Caco-2 (cell line): Measurements from ENCODE around the gene EFL1. TPM values are rescaled to one million over a fixed set of nuclear protein-coding genes. Genes with fewer than 3 reads are reported as not detected.
"Not testable (repeated sequence)": the region's sequence is repeated elsewhere in the genome, so short reads cannot be mapped to it uniquely, and the experiment has no call there.

ENCODE experiments used
- BruUV-seq: library from RNA; stranded (reverse); fragments of 400-500 nt; replicated peaks from 2 replicates; lab custom pipeline; 2021; lab: Mats Ljungman, UMichigan
- CTCF ChIA-PET: fragments of 300-600 bp; sonication (Branson Sonifier 250); formaldehyde crosslinking; loops from one replicate; lab custom pipeline; 2022; ENCODE audit warnings: antibody characterized with exemption; lab: Charles Lee
- POLR2A ChIA-PET: fragments of 300-600 bp; sonication (Branson Sonifier 250); formaldehyde crosslinking; loops from one replicate; lab custom pipeline; 2022; ENCODE audit warnings: antibody characterized with exemption; lab: Charles Lee
- DNase-seq, 2 experiments: peaks; one replicate each; pipeline versions ENCODE4 v3.0.0 to v3.0.0-alpha.2; 2020 to 2022
- H3K27me3 ChIP-seq: replicated peaks from 2 replicates; pipeline ENCODE4 v1.6.0; 2011; ENCODE audit warnings: low read length; ENCODE audit not compliant: control insufficient read depth, insufficient read depth
- H3K36me3 ChIP-seq: 2 replicates; pipeline ENCODE4 v1.5.1; 2011; ENCODE audit warnings: low read length; ENCODE audit not compliant: control insufficient read depth, insufficient read depth
- H3K4me1 ChIP-seq: fragments of 250-450 bp; sonication (Bioruptor Pico); 2 replicates; pipeline ENCODE4 v1.5.1; 2020; ENCODE audit warnings: mild to moderate bottlenecking
- H3K4me3 ChIP-seq: 2 replicates; pipeline ENCODE4 v1.5.1; 2011; ENCODE audit warnings: low read depth, mild to moderate bottlenecking, control low read depth, low read length
- H3K9me3 ChIP-seq: fragments of 250-450 bp; sonication (Bioruptor Pico); 2 replicates; pipeline ENCODE4 v1.5.1; 2020; ENCODE audit warnings: mild to moderate bottlenecking, moderate library complexity
- H3K27ac Mint-ChIP-seq: one replicate; pipeline ENCODE4 v1.8.0; 2022; ENCODE audit warnings: mixed read lengths; ENCODE audit not compliant: unreplicated experiment
- H3K27me3 Mint-ChIP-seq: one replicate; pipeline ENCODE4 v1.8.0; 2022; ENCODE audit warnings: mixed read lengths; ENCODE audit not compliant: insufficient read depth, unreplicated experiment
- H3K36me3 Mint-ChIP-seq: one replicate; pipeline ENCODE4 v1.8.0; 2022; ENCODE audit warnings: mild to moderate bottlenecking, mixed read lengths; ENCODE audit not compliant: insufficient read depth, unreplicated experiment
- H3K4me1 Mint-ChIP-seq: one replicate; pipeline ENCODE4 v1.8.0; 2022; ENCODE audit warnings: low read depth, mixed read lengths; ENCODE audit not compliant: unreplicated experiment
- H3K4me3 Mint-ChIP-seq: one replicate; pipeline ENCODE4 v1.8.0; 2022; ENCODE audit warnings: mild to moderate bottlenecking, moderate library complexity, mixed read lengths; ENCODE audit not compliant: unreplicated experiment
- H3K9me3 Mint-ChIP-seq: one replicate; pipeline ENCODE4 v1.8.0; 2022; ENCODE audit warnings: mixed read lengths; ENCODE audit not compliant: unreplicated experiment
- intact Hi-C: fragments of 100-400 bp; cut with micrococcal nuclease; formaldehyde crosslinking; loops from one replicate; pipeline ENCODE4 v1.10.0; 2022; ENCODE audit not compliant: unreplicated experiment
- total RNA-seq: library from RNA; stranded (reverse); gene quantifications from 2 replicates; pipeline ENCODE4 v1.2.3, GENCODE V29; 2022
- TF ChIP-seq, protein P1 (sequence below), 2 experiments: fragments of 200-600 bp in 1 of 2; IDR thresholded peaks; 1 replicate in 1 of 2; 2 replicates in 1 of 2; pipeline versions ENCODE4 v1.5.1 to v1.8.0; 2011 to 2022; ENCODE audit warnings: antibody characterized with exemption in 1 of 2, control low read depth in 1 of 2, inconsistent platforms in 1 of 2, low read depth in 1 of 2, low read length in 1 of 2, mild to moderate bottlenecking in 1 of 2, moderate library complexity in 1 of 2; ENCODE audit not compliant: insufficient read depth in 1 of 2, severe bottlenecking in 1 of 2, unreplicated experiment in 1 of 2

The EFL1 gene
- total RNA-seq, 1 experiment from 2014 or later = 10.3 TPM

DNA sequence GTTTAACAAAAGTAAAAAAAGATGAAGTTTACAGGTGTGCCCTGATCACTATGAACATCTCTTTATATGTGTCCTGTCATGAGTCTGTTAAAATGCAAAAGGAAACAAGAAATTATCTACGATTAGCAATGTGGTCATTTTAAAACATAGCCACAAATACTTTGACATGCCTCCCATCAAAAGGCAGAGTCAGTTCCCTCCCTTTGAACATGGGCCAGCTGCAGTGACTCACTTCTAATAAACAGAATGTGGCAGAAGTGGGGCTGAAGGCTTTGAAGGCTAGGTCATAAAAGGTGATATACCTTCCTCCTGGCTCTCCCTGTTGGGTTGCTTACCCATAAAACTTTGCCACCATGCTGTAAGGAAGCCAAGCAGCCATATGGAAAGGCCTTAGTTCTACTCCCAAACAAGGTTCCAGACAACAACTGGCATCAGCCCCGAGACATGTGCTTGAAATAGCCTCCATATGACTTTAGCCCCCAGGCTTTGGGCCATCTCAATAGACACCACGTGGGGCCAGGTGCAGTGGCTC, 52.4 kb downstream of the EFL1 start:
- DNase-seq, H3K27me3 ChIP-seq, H3K27ac Mint-ChIP-seq, H3K9me3 Mint-ChIP-seq, H3K27me3 Mint-ChIP-seq, POLR2A ChIA-PET, H3K36me3 Mint-ChIP-seq, BruUV-seq, H3K36me3 ChIP-seq, H3K4me3 Mint-ChIP-seq, H3K4me1 Mint-ChIP-seq, H3K9me3 ChIP-seq, H3K4me1 ChIP-seq, intact Hi-C loops, H3K4me3 ChIP-seq: not testable (repeated sequence)
- CTCF ChIA-PET = interaction anchor here (1.3 kb wide), 1 partner anchor 12 kb away, joined by 3 read pairs; no protein-coding TSS in a partner anchor

DNA sequence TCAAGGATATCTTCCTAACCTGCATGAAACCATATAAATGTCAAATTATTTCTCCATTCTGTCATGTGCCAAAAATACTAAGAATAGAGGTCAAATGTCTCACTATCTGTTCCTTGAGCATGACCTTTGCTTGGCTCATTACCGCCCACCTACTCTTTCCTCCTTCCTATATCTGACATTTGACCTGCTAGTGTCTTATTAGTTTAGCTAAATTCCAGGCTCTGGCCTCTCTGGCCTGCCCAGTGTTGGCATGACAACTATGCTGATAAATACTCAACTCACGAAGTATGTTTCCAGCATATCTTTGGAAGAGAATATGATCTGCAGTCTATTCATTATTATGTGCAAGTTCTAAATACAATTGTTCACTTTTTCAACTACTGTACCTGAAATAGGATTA, 58.0 kb downstream of the EFL1 start:
- H3K36me3 Mint-ChIP-seq, H3K9me3 Mint-ChIP-seq, H3K4me1 ChIP-seq, H3K27me3 ChIP-seq, H3K27ac Mint-ChIP-seq, intact Hi-C loops, CTCF ChIA-PET, BruUV-seq, POLR2A ChIA-PET, H3K9me3 ChIP-seq, H3K36me3 ChIP-seq, H3K27me3 Mint-ChIP-seq, H3K4me3 ChIP-seq, H3K4me3 Mint-ChIP-seq: not testable (repeated sequence)
- DNase-seq = peak in 1 of 2 experiments; percentile 10
- H3K4me1 Mint-ChIP-seq = peaks cover 15% of the 10 kb centered on the region

DNA sequence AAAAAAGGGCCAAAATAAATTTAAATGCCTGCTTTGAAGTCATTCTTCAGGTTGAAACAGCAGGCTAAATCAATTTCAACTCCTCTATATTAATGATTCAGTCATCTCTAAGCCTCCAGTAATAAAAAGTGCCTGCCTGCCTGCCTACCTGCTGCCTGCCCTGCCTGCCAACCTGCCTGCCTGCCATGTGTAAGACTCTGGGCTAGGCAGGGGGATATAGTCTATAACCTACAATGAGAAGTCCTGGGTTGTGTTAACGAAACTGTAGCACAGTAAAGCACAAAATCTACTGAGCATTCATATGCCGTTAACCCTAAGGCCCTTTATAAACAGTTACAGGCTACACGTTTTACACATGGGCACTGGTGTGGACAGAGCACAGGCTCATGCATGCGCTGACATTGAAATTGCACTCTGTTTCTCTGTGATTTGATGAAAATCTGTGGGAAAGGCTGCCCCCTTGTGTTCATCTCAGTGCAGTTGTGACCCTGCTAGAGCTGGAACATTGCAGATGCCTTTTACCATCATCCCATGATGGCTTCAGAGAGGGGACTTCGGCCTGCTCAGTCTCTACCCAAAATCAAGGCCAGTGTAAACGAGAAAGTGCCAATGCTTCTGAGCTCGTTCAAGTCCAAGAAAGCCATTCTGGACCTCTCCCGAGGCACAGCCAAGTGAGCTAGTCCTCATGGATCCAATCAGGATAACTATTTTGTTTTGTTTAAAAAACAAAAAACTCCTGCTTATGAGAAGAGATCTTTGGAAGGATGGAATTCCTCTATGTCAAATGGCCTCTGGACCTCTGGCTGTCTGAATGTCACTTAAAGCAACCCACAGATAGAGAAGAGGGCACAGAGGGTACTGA, 64.6 kb downstream of the EFL1 start:
- H3K27me3 Mint-ChIP-seq = no peaks in the 10 kb centered on the region
- Histone ChIP-seq H3K9me3 (no peaks in the 10 kb centered on the region), H3K36me3 (no peaks in the 10 kb centered on the region), H3K4me1 (no peaks in the 10 kb centered on the region), H3K27me3 (no peaks in the 10 kb centered on the region), H3K4me3 (no peak overlapping the region)
- H3K36me3 Mint-ChIP-seq = peaks cover 6% of the 10 kb centered on the region
- no peaks in the 10 kb centered on the region for H3K9me3 Mint-ChIP-seq
- H3K4me3 Mint-ChIP-seq = no peak overlapping the region
- ChIA-PET POLR2A (no interaction called here), CTCF (interaction anchor here (0.6 to 1.2 kb wide), 5 partner anchors 13 to 89 kb away, joined by 3 to 28 read pairs (median 3); no protein-coding TSS in a partner anchor)
- DNase-seq = peak; percentile 57 to 74
- intact Hi-C loops = loop anchor here (1.0 kb wide), 1 partner anchor 90 kb away; no protein-coding TSS in a partner anchor
- no peak overlapping the region for H3K27ac Mint-ChIP-seq
- TF ChIP-seq, protein P1, sequence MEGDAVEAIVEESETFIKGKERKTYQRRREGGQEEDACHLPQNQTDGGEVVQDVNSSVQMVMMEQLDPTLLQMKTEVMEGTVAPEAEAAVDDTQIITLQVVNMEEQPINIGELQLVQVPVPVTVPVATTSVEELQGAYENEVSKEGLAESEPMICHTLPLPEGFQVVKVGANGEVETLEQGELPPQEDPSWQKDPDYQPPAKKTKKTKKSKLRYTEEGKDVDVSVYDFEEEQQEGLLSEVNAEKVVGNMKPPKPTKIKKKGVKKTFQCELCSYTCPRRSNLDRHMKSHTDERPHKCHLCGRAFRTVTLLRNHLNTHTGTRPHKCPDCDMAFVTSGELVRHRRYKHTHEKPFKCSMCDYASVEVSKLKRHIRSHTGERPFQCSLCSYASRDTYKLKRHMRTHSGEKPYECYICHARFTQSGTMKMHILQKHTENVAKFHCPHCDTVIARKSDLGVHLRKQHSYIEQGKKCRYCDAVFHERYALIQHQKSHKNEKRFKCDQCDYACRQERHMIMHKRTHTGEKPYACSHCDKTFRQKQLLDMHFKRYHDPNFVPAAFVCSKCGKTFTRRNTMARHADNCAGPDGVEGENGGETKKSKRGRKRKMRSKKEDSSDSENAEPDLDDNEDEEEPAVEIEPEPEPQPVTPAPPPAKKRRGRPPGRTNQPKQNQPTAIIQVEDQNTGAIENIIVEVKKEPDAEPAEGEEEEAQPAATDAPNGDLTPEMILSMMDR (IDR thresholded peaks at IDR 0.05; ENCODE audit: insufficient read depth in 1 of 2, low read depth in 1 of 2, low read length in 1 of 2, severe bottlenecking in 1 of 2, unreplicated experiment in 1 of 2) = peak; percentile 51 to 79
- BruUV-seq = no TSS peak
- no peaks in the 10 kb centered on the region for H3K4me1 Mint-ChIP-seq

DNA sequence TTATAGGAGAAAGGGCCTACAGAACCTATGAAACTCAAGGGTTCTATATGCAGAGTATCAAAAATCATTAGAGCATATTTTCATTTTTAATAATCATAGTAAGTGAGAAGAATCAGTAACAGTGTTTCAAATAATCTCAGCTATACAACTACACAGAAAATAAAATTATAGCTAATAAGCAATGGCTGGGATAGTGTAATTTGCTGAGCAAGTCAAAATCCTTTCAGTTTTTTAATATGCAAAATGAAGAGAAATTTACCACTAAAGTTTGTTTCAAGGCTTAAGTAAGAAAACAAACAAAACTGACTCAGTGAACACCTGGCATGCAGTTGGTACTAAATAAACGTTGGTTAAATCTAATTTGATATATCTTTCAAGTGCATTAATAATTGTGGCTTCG, 66.2 kb downstream of the EFL1 start:
- Histone ChIP-seq H3K4me3 (no peak overlapping the region), H3K27me3 (no peaks in the 10 kb centered on the region), H3K36me3 (no peaks in the 10 kb centered on the region), H3K9me3 (no peaks in the 10 kb centered on the region), H3K4me1 (no peaks in the 10 kb centered on the region)
- ChIA-PET POLR2A (no interaction called here), CTCF (interaction anchor here (0.6 to 1.6 kb wide), 3 partner anchors 53 to 163 kb away, joined by 3 to 8 read pairs (median 3); no protein-coding TSS in a partner anchor)
- TF ChIP-seq, protein P1 (IDR thresholded peaks at IDR 0.05; ENCODE audit: insufficient read depth in 1 of 2, low read depth in 1 of 2, low read length in 1 of 2, severe bottlenecking in 1 of 2, unreplicated experiment in 1 of 2) = no peak
- no TSS peak for BruUV-seq
- no peaks in the 10 kb centered on the region for H3K27me3 Mint-ChIP-seq
- H3K27ac Mint-ChIP-seq = no peak overlapping the region
- intact Hi-C loops = no loop called here
- H3K4me3 Mint-ChIP-seq = no peak overlapping the region
- H3K4me1 Mint-ChIP-seq = no peaks in the 10 kb centered on the region
- no peak for DNase-seq
- no peaks in the 10 kb centered on the region for H3K9me3 Mint-ChIP-seq
- peaks cover 6% of the 10 kb centered on the region for H3K36me3 Mint-ChIP-seq

DNA sequence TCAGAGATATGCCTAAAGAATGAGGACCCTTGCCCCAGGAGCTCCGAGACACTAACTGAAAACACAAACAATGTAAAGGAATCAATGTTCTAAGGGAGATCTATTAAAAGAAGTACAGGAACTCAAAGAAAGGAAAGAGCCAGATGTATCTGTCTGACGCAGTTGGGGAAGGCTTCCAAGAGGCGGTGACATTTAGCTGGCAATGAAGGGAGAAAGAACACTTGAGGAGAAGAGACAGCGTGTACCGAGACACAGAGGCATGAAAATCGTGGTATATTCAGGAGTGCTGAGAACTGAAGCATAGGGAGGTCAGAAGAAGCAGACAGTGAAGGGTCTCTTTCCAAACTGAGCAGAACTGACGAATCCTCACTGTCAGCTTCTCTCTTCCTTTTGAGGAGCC, 66.7 kb downstream of the EFL1 start:
- H3K9me3 Mint-ChIP-seq, intact Hi-C loops, H3K27ac Mint-ChIP-seq, BruUV-seq, H3K4me1 Mint-ChIP-seq, H3K4me3 Mint-ChIP-seq, H3K9me3 ChIP-seq, H3K27me3 ChIP-seq, POLR2A ChIA-PET, H3K4me1 ChIP-seq, H3K36me3 Mint-ChIP-seq, DNase-seq, H3K27me3 Mint-ChIP-seq, H3K36me3 ChIP-seq, H3K4me3 ChIP-seq: not testable (repeated sequence)
- CTCF ChIA-PET = interaction anchor here (1.6 kb wide), 1 partner anchor 87 kb away, joined by 8 read pairs; no protein-coding TSS in a partner anchor
